NCI-H69 (cell line): ENCODE results near the gene FGD3.
"Not testable (repeated sequence)": the region's sequence is repeated elsewhere in the genome, so short reads cannot be mapped to it uniquely, and the experiment has no call there.

ENCODE experiments used
- DNase-seq: peaks from one replicate; lab custom pipeline; 2025; lab: John Stamatoyannopoulos, UW

FGD3 gene

DNA sequence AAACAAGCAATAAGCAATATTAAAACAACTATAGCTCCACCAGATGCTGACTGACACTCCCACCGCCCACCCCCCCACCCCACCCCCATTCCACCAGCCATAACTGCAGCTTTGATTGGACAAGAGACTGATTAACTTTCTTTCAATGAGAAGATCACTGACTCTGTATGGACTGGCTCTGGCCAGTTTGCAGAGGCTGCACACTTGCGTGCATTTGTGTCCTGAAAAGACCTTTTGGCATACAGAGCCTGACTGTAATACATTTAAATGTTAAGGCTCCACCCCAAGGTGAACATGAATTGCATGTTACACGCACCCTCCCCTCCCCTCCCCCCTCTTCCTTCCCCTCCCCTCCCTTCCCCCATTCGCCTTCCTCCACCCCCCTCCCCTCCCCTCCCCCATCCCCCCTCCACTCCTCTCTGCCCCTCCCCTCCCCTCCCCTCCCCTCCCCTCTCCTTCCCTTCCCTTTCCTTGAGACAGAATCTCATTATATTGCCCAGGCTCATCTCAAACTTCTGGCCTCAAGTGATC lies 31.1 kb downstream of the FGD3 start:
- no peak for DNase-seq

DNA sequence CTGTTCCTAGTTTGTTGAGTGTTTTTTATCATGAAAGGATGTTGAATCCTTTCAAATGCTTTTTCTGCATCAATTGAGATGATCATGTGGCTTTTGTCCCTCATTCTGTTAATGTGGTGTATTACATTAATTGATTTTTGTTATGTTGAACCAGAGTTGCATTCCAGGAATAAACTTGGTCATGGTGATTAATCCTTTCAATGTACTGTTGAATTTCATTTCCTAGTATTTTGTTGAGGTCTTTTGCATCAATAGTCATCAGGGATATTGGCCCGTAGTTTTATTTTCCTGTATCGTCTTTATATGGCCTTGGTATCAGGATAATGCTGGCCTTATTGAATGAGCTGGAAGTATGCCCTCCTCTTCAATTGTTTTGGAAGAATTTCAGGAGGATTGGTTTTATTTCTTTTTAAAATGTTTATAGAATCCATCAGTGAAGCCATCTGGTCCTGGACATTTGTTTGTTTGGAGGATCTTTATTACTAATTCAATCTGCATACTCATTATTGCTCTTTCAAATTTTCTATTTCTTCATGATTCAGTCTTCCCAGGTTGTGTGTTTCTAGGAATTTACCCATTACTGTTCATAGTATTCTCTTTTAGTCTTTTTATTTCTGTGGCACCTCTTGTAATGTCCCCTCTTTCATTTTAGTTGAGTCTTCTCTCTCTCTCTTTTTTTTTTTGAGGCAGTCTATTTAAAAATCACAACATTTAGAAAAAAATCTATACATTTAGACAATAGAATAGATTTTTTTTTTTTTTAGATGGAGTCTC lies 32.1 kb downstream of the FGD3 start:
- no peak for DNase-seq

DNA sequence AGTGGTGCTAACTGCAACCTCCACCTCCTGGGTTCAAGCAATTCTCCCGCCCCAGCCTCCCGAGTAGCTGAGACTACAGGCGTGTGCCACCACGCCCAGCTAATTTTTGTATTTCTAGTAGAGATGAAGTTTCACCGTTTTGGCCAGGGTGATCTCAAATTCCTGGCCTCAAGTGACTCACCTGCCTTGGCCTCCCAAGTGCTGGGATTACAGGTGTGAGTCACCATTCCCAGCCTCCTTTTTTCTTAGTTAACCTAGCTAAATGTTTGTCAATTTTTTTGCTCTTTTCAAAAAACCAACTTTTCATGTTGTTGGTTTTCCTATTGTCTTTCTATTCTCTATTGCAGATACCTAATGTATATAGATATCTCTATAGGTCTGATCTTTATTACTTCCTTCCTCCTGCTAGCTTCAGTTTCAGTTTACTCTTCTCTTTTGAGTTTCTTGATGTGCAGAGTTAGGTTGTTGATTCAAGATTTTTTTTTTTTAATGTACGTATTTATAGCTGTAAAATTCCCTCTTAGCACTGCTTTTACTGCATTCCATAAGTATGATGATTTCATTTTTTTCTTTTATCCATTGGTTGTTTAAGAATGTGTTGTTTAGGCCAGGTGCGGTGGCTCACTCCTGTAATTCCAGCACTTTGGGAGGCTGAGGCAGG lies 32.9 kb downstream of the FGD3 start:
- no peak for DNase-seq

DNA sequence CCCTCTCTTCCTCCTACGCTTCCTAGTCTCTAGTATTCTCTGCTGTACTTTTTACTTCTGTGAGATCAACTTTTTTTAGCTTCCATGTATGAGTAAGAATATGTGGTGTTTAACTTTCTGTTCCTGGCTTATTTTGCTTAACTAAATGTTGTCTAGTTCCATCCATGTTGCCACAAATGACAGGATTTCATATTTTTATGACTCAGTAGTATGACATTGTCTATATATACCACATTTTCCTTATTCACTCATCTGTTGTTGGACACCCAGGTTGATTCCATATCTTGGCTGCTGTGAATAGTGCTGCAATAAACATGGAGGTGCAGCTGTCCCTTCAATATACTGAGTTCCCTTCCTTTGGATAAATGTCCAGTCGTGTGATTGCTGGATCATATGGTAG lies 34.8 kb downstream of the FGD3 start:
- no peak for DNase-seq

DNA sequence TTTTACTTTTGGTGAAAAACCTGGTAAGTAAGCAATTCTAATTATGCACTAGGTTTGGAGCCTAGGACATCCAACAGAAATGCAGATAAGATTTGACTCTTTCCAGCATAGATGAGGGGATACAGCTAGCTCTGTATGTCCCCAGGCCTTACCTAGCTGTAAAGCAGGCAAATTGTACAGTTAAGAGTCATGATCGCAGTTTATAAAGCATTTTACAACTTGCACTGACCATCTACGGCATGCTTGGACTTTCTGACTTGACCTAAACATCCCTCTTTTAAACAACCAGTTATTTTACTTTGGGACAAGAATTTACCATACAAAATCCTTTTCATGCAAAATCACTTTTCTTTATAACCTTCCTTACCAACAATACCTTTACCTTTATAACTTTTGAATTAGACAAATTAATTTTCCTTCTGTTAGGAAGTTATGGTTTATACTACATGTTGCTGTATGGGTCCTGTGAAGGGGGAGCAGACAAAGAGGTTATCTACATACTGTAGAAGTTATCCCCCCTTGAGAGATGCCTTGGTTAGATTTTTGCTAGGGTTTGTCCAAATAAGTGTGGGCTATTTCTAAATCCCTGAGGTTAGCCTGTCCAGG lies 36.8 kb downstream of the FGD3 start:
- peak; percentile 41 for DNase-seq

- no peak for DNase-seq
Measured at GRCh38 chr9:92984976-92985375, 37.7 kb downstream of the FGD3 start.

GRCh38 chr9:92986176-92987119 lies 39.1 kb downstream of the FGD3 start:
- peak; percentile 82 for DNase-seq

DNA sequence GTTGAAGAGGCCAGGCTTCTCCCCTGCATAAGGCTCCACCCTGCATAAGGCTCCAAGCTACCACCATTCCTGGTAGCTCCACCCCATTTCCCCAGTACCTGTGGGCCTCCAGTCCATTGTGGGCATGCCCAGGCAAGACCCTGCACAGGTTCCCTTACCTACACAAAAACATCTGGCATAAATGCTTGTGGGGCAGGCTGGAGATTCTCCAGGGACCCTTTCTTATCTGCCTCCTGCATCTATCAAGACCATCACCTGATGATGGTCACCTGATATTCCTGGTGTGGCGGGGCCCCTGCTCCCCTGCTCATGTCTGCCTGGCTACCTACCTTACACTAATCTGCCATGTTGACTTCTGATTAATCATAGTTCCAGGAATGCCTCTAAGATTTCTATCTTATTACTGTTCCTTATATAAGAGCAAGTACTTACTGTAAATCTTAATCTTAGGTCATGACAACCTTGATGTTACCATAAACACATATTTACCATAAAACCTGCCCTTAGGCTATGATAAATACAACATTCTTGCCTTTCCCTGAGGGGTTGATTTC lies 41.0 kb downstream of the FGD3 start:
- DNase-seq: peak; percentile 83

DNA sequence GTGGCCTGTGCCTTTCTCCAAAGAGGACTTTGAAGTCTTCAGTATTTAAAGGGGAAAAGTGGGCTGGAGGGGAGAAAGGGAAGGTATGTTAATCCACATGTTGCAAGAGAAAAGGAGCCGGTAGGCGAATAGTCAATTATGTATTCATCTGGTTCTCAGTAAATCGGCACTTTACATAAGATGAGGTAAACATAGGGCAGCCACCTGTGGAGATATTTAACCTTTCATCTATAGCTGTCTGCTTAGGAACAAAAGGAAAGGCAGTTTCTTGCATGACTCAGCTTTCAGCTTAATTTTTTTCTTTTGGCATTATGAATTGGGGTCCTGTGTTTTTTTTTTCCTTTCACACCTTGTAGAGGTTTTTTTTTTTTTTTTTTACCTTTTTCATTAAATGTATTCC lies 42.2 kb downstream of the FGD3 start:
- peak; percentile 92 for DNase-seq

DNA sequence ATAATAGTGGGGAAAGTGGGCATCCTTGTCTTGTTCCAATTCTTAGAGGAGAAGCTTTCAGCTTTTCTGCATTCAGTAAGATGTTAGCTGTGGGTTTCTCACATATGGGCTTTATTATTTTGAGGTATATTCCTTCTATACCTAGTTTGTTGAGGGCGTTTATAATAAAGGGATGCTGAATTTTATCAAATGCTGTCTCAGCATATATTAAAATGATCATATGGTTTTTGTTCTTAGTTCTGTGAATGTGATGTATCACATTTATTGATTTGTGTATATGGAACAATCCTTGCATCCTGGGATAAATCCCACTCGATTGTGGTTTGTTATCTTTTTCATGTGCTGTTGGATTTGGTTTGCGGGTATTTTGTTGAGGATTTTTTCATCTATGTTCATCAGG lies 43.1 kb downstream of the FGD3 start:
- DNase-seq: no peak

DNA sequence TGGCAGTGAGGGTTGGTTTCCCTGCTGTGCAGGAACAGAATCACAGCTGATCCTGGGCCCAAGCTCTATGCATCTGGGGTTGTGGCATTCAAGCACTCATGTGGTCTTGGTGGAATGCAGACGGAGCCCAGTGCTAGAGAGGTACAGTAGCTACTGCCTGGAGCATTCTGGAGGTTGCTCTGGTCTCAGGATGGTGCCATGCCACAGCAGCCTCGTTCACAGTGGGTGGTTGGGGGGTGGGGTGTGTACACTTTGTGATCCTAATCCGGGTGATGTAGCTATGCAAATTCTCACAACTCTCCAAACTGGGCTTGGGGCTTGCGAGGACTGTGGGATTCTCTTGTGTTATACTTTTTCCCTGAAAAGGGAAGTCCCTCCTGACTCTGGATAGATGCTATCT lies 45.2 kb downstream of the FGD3 start:
- no peak for DNase-seq

GRCh38 chr9:92998871-92999270 lies 51.5 kb downstream of the FGD3 start:
- DNase-seq: not testable (repeated sequence)

- no peak for DNase-seq
Measured at GRCh38 chr9:93001031-93001430, 53.7 kb downstream of the FGD3 start.

DNA sequence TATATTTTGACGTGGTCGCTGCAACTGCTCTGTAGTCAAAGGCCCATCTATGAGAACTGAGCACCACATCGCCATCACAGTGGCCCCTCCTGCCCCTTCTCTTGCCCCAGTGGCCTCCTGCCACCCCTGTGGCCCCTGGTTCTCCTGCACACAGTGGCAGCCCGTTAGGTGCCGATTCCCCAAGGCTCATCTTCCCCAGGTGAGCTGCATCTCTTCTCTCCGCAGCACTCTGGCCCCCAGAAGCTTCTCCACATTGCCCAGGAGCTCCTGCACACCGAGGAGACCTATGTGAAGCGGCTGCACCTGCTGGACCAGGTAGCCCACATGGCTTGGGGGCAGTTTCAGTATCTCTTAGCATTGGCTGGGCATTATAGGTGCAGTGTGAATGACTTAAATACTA lies 55.4 kb downstream of the FGD3 start:
- no peak for DNase-seq

- DNase-seq: peak; percentile 70
Measured at GRCh38 chr9:93003552-93004407, 56.5 kb downstream of the FGD3 start.

GRCh38 chr9:93004561-93004960 lies 57.2 kb downstream of the FGD3 start:
- DNase-seq: no peak

- no peak for DNase-seq
Measured at GRCh38 chr9:93005876-93006275, 58.6 kb downstream of the FGD3 start.

DNA sequence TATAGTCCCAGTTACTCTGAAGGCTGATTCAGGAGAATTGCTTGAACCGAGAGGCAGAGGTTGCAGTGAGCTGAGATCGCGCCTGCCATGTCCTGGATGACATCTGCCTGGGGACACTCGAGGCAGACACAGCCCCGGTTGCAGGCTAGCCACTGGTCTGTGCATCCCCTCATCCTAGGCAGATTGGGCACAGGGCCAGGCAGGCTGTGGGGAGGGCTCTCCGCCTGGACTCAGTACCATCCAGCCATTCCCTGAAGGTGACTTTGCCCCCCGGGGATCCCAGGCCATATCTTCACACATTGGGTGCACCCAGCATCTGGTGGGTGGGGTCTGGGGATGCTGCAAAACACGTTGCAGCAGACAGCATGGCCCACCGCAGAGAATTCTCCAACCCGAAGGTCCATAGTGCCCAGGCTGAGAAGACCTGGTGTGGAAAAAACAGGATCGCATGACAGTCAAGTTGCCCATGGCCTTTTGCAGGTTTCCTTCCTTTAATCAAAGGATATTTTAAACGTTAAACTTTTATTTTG lies 60.3 kb downstream of the FGD3 start:
- DNase-seq: no peak

DNA sequence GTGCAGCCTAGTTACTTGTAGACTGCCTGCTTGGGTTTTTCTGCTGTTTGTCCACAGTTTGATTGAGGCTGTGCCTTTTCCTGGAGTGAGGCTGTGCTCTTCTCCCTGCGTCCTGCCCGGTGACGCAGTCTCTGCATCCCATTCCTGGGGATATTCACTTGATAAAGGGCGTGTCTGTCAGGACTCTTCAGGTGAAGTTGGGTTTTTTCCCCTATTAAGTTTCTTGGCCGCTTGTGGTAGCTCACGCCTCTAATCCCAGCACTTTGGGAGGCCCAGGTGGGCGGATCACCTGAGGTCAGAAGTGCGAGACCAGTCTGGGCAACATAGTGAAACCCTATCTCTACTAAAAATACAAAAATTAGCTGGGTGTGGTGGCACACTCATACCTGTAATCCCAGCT lies 61.1 kb downstream of the FGD3 start:
- no peak for DNase-seq

- DNase-seq: no peak
Measured at GRCh38 chr9:93009337-93010015, 62.2 kb downstream of the FGD3 start.
